Prostate gland (tissue), 2 donors: ENCODE measurements around the gene FMNL2.

Experiments
- CTCF ChIP-seq, 4 experiments: fragments of 200-600 bp in 2 of 4; fragments of 450-650 bp in 2 of 4; sonication (generic) in 2 of 4; IDR thresholded peaks; 1 replicate in 3 of 4; 2 replicates in 1 of 4; pipeline ENCODE4 v1.5.1; 2016 to 2019; ENCODE audit warnings: antibody characterized with exemption in 4 of 4, mild to moderate bottlenecking in 2 of 4, moderate library complexity in 2 of 4
- POLR2A ChIP-seq: fragments of 450-650 bp; IDR thresholded peaks from one replicate; pipeline ENCODE4 v1.6.1; 2016; ENCODE audit warnings: antibody characterized with exemption, mild to moderate bottlenecking

GRCh38 chr2:152468899-152469692 is 134.1 kb downstream of the FMNL2 start:
- TF ChIP-seq CTCF (IDR thresholded peaks at IDR 0.05) (no peak), POLR2A (no peak)
